ENCODE measurements around the gene GPR161. TPM values are rescaled to one million over a fixed set of nuclear protein-coding genes. Genes with fewer than 3 reads are reported as not detected.

Gene GPR161
- total and polyA plus RNA-seq, 2 of the 13 experiments (the other 11 are each of a cell fraction or from before 2014, with no cell fraction given) = 0.13 to 0.35 TPM

DNA sequence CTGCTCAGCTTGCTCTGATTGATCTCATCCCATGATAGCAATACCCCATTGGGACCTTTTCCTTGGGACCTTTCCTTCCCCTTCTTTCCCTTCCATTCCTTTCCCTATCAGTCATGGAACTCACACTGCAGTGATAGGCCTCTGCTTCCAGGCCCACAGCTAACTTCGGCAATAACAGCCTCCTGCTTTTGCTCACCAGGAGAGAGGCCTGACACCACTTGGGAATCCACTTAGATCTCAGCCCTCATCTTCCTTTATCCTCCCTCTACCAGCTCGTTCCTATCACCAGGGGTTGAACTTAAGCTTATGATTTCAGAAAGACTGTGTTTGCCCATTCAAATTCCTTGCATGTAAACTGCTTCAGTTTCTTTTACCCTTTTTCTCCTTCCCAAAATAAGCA, 31.1 kb upstream of the GPR161 start (continued):
- no peak for TF ChIP-seq CERS6 (CRISPR knock-in tag; IDR thresholded peaks at IDR 0.05)
- TF ChIP-seq NR2F1 (CRISPR knock-in tag; IDR thresholded peaks at IDR 0.05) = no peak
- no peak for TF ChIP-seq NONO (IDR thresholded peaks at IDR 0.05)
- TF ChIP-seq NONO (CRISPR knock-in tag; conservative IDR thresholded peaks at IDR 0.05) = no peak
- TF ChIP-seq, protein P1, sequence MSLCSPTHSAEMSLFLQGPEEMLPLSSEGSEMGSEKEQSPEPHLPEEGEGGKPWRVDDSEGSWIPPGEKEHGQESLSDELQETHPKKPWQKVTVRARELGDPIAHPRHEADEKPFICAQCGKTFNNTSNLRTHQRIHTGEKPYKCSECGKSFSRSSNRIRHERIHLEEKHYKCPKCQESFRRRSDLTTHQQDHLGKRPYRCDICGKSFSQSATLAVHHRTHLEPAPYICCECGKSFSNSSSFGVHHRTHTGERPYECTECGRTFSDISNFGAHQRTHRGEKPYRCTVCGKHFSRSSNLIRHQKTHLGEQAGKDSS (CRISPR knock-in tag; IDR thresholded peaks at IDR 0.05; ENCODE audit: borderline replicate concordance, low read depth) = no peak
- no peak for TF ChIP-seq JUN (CRISPR knock-in tag; IDR thresholded peaks at IDR 0.05)
- no peak for TF ChIP-seq BHLHE40 (IDR thresholded peaks at IDR 0.05; ENCODE audit: low read length)
- no peak for TF ChIP-seq SOX6 (IDR thresholded peaks at IDR 0.05)
- TF ChIP-seq SOX6 (CRISPR knock-in tag; IDR thresholded peaks at IDR 0.05) = no peak
- TF ChIP-seq, protein P2, sequence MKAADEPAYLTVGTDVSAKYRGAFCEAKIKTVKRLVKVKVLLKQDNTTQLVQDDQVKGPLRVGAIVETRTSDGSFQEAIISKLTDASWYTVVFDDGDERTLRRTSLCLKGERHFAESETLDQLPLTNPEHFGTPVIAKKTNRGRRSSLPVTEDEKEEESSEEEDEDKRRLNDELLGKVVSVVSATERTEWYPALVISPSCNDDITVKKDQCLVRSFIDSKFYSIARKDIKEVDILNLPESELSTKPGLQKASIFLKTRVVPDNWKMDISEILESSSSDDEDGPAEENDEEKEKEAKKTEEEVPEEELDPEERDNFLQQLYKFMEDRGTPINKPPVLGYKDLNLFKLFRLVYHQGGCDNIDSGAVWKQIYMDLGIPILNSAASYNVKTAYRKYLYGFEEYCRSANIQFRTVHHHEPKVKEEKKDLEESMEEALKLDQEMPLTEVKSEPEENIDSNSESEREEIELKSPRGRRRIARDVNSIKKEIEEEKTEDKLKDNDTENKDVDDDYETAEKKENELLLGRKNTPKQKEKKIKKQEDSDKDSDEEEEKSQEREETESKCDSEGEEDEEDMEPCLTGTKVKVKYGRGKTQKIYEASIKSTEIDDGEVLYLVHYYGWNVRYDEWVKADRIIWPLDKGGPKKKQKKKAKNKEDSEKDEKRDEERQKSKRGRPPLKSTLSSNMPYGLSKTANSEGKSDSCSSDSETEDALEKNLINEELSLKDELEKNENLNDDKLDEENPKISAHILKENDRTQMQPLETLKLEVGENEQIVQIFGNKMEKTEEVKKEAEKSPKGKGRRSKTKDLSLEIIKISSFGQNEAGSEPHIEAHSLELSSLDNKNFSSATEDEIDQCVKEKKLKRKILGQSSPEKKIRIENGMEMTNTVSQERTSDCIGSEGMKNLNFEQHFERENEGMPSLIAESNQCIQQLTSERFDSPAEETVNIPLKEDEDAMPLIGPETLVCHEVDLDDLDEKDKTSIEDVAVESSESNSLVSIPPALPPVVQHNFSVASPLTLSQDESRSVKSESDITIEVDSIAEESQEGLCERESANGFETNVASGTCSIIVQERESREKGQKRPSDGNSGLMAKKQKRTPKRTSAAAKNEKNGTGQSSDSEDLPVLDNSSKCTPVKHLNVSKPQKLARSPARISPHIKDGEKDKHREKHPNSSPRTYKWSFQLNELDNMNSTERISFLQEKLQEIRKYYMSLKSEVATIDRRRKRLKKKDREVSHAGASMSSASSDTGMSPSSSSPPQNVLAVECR (CRISPR knock-in tag; IDR thresholded peaks at IDR 0.05; ENCODE audit: borderline replicate concordance) = no peak
- TF ChIP-seq, protein P3, sequence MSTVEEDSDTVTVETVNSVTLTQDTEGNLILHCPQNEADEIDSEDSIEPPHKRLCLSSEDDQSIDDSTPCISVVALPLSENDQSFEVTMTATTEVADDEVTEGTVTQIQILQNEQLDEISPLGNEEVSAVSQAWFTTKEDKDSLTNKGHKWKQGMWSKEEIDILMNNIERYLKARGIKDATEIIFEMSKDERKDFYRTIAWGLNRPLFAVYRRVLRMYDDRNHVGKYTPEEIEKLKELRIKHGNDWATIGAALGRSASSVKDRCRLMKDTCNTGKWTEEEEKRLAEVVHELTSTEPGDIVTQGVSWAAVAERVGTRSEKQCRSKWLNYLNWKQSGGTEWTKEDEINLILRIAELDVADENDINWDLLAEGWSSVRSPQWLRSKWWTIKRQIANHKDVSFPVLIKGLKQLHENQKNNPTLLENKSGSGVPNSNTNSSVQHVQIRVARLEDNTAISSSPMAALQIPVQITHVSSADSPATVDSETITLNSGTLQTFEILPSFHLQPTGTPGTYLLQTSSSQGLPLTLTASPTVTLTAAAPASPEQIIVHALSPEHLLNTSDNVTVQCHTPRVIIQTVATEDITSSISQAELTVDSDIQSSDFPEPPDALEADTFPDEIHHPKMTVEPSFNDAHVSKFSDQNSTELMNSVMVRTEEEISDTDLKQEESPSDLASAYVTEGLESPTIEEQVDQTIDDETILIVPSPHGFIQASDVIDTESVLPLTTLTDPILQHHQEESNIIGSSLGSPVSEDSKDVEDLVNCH (CRISPR knock-in tag; IDR thresholded peaks at IDR 0.05) = no peak
- no peak for TF ChIP-seq ZNF253 (CRISPR knock-in tag; IDR thresholded peaks at IDR 0.05; ENCODE audit: borderline replicate concordance)
- TF ChIP-seq ZBTB7A (CRISPR knock-in tag; IDR thresholded peaks at IDR 0.05) = no peak
- TF ChIP-seq CENPT (CRISPR knock-in tag; IDR thresholded peaks at IDR 0.05; ENCODE audit: low read depth) = no peak
- no peak for TF ChIP-seq ZBTB3 (CRISPR knock-in tag; IDR thresholded peaks at IDR 0.05; ENCODE audit: borderline replicate concordance, low read depth)
